Stimulated activated CD8-positive, alpha-beta memory T cell treated with anti-CD3 and anti-CD28 coated beads, Interleukin-4, amount 100 ng/mL, for 24 hours (primary cell): ENCODE results near the gene RBX1.
A peak's percentile ranks its signal among the peaks of the same experiment; 100 is the strongest.
"Not testable (repeated sequence)": the region's sequence is repeated elsewhere in the genome, so short reads cannot be mapped to it uniquely, and the experiment has no call there.

Experiments
- DNase-seq: peaks from one replicate; pipeline ENCODE4 v3.0.0-alpha.2; 2020; ENCODE audit warnings: low read depth

RBX1 gene

DNA sequence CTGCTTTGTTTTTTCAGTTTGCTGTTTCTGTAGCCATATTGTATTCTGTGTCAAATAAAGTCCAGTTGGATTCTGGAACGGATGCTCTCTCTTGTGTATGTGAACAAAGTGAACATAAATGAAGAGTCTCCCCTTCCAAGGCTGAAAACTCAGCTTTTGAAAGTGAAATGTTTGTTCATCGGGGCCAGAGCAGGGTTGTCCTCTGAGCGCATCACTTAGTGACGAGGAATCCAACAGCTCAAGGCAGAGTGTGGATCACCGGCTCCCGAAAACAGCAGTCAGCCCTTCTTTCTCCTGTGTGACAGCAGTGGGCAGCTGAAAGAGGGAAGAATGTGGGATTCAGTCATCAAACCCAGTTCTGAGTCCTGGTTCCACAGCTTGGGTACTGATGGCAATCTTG lies 21.4 kb downstream of the RBX1 start:
- no peak for DNase-seq

DNA sequence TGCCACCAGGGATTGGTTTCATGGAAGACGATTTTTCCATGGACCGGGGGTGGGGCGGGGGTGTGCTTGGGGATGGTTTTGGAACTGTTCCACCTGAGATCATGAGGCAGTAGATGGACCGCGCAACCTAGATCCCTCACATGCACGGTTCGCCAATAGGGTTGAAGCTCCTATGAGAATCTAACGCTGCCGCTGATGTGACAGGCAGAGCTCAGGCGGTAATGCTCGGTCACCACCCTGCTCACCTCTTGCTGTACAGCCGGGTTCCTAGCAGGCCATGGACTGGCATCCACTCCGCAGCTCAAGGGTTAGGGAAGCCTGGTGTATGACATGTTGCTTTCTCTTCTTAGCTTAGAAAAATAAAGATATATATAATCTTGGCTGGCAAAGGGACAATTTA lies 22.0 kb downstream of the RBX1 start:
- DNase-seq = no peak

DNA sequence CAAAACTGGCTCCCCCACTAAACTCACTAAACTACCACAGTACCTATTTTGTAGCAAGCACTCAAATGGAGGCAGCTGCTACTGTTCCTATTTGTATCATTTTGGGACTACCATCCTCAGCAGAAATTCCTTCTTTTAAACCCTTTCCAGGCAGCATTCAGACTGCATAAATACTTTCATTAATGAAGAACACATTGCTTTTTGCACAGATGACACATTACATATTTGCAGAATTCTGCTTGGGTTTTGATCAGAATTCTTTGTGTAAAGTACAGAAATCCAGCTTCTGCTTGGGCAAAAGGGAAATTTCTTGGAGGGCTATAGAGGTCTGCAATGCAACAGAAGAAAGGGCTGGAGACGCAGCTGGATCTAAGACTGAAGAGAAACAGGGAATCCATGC lies 24.2 kb downstream of the RBX1 start:
- DNase-seq = no peak

DNA sequence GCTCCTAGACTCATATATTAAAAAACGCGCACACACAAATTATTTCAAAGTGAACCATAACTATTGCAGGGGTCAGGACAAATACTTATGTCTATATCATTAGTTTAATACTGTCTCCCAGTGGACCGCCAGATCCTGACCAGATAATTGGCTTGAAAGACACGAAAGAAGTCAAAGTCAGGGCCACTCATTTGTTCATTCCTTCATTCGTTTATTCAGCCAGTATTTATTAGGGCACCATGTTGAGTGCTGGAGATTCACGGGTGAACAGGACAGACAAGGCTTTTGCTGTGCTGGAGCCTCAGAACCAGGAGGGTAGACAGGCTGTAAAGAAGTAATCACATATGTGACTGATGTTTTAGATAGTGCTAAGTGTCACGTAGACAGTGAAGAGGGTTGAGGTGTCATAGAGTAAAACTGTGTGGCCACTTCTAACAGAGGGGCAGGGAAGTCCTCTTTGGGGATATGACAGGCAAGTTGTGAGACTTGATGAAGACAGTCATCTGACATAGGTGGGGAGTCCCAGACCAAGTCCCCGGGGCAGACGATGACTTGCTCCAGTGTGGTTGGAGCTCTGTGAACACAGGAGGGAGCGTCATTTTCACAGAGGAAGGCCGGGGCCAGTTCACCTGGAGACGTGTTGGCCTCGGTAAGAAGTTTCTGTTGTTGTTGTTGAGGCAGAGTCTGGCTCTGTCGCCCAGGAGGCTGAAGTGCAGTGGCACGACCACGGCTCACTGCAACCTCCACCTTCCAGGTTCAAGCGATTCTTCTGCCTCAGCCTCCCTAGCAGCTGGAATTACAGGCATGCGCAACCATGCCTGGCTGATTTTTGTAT lies 25.9 kb downstream of the RBX1 start:
- DNase-seq = no peak

DNA sequence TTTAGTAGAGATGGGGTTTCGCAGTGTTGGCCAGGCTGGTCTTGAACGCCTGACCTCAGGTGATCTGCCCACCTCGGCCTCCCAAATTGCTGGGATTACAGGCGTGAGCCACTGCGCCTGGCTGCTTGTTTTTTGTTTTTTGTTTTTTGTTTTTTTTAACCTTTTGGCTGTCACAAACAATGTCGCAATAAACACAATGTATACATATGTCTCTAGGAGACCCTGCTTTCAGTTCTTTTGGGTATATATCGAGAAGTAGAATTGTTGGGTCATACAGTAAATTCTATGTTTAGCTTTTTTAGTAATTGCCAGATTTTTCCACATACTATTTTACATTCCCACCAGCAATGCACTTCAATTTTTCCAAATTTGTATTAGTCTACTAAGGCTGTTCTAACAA lies 28.0 kb downstream of the RBX1 start:
- DNase-seq = no peak

DNA sequence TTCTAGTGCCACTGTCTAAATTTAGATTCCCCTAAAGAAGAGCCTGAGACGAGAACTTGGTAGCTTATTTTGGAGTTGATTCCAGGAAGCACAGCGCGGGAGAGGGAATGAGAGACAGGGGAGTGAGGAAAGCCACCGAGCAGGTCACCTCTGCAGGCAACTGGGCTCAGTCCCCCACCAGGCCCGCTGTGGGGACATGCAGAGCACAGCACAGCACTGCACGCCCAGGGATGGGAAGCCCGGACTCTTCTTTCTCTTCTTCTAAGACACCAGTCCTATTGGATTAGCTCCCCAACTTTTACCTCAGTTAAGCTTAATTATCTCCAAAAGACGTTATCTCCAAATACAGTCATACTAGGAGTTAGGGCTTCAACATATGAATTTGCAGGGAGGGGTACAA lies 28.7 kb downstream of the RBX1 start:
- no peak for DNase-seq

DNA sequence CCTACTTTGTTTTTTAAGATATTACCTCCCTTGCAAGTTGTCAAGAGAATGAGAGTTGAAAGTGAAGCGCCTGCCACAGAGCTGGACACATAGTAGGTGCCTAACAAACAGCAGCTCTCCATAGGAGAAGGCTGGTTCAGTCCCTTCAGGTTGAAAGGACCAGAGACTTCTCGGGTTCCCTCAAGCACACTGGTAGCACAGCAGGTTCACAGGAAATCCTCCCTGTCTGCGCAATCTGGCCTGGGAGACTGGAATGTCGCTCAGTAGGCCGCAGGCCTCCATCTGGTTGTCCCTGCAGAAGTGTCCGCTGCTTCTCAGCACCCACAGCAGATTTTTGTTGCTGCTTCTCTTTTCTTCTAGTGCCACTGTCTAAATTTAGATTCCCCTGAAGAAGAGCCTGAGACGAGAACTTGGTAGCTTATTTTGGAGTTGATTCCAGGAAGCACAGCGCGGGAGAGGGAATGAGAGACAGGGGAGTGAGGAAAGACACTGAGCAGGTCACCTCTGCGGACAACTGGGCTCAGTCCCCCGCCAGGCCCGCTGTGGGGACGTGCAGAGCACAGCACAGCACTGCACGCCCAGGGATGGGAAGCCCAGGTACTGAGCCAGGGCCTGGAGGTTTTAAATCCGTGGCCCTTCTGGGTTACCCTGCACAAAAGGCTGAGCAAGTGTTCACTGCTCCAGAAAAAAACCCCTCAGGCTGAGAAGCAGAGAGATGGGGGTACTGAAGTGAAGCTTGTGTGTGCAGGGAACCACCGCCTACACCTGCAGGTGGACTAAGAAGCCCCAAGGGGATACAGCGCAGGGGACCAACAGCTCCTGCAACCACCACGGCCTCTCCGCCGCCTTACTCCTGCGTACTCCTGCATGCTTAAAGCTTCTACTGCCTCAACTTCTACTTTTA lies 31.6 kb downstream of the RBX1 start:
- no peak for DNase-seq

DNA sequence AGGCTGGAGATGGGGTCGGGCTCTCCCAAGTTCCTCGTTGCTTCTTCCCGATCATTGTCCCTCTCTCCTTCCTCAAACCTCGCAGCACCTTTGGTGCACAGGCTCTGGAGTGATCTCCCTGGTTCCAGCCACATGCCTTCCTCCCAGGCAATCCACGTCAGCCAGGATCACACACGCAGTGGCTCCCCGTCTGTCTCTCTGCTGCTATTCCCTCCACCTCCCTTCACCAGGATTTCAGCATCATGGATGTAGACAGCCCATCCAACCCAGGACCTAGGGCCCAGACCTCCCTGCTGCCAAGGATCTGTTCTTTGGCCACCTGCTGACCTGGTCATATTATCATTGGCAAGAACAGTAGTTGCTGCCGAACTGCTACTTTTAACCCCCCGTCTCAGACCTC lies 40.1 kb downstream of the RBX1 start:
- DNase-seq = no peak

DNA sequence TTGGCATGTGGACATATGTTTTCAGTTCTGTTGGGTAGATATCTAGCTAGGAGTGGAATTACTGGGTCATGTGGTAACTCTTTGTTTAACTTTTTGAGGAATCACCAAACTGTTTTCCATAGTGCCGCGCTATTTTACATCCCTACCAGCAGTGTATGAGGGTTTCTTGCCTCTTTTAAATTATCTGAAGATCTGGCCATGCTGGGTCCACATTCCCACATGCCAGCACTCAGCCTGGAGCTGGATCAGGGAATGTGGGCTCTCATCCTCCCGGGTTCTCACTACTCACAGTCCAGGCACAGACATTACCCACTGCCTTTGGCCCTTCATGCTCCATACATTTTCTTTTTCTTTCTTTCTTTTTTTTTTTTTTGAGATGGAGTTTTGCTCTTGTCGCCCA lies 44.6 kb downstream of the RBX1 start:
- DNase-seq = no peak

DNA sequence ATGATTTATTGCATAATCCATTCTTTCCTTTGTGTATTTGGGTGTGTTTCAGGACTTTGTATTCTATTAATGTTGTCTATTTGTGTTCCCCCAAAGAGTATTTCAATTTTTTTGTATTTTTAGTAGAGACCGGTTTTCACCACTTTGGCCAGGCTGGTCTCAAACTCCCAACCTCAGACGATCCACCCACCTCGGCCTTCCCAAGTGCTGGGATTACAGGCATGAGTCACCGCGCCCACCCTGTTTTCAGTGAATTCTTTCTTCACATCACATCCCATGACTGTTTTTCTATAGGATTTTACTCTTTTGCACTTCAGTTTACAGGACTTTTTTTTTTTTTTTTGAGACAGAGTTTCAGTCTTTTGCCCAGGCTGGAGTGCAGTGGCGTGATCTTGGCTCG lies 46.3 kb downstream of the RBX1 start:
- no peak for DNase-seq

DNA sequence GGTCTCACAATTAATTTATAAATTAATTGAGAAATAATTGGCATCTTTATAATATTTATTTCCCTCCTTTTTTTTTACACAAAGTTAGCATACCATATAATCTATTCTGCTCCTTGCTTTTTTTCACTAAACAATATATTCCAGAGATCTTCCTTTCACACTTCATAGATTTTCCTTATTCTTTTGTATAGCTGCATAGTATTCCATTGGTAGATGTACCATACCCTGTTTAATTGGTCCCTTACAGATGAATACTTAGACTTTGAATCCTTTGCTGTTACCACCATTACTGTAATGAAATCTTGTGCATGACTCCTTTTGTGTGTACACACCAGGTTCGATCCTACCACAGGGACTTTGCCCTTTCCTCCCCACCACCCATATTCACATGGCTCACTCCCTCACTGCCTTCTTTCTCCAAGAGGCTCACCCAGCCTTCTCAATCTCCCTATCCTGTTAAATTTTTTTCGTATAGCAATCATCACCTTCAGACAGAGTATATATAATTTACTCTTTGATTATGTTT lies 48.9 kb downstream of the RBX1 start:
- DNase-seq = no peak

DNA sequence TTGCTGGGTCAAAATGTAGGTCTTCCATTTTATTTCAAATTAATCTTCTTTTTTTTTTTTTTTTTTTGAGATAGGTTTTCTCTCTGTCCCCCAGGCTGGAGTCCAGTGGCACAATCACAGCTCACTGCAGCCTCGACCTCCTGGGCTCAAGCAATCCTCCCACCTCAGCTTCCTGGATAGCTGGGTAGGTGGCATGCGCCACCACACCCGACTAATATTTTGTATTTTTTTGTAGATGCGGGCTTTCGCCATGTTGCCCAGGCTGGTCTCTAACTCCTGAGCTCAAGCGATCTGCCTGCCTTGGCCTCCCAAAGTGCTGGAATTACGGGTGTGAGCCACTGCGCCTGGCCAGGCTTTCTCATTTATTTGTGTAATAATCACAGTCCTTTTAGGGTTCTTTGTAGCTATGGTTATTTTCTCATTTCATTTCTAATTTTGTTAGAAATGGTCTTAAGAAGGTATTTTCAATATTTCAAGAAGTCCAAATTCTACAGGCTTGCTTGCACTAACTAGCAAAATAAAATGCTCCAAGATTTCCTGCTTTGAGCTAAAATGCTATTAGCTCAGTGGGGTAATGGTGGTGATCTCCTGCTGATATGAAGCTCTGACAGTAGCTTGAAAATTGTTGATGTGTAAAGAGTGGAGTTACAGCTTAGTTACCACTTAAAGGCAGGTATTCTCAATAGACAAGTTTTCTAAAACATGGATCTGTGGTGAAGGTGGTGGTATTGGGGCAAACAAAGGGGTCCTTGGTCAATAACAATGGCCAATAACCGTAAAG lies 50.0 kb downstream of the RBX1 start:
- no peak for DNase-seq

DNA sequence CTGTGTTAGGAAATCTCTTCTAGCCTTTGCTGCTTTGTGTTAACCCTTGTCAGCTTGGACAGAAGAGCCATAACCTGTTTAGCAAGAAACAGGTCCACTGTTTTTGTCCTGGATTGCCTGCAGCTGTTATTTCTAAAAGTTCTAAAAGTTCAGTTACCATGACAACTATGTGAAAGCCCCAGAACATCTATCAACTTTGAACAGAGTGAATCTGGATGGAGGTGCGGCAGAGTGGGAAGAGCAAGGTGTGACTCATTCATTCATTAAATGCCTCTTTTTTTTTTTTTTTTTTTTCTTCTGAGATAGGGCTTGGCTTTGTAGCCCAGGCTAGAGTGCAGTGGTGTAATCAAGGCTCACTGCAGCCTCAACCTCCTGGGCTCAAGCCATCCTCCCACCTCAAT lies 50.5 kb downstream of the RBX1 start:
- DNase-seq = no peak

DNA sequence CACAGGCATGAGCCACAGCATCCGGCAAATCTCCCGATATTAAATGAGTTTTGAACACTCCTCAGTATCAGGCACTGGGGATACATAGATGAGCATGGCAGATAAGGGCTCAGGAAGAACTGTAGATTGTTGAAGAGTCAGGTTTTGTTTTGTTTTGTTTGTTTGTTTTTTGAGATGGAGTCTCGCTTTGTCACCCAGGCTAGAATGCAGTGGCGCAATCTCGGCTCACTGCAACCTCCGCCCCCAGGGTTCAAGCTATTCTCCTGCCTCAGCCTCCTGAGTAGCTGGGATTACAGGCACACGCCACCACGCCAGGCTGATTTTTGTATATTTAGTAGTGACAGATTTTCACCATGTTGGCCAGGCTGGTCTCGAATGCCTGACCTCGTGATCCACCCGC lies 51.2 kb downstream of the RBX1 start:
- not testable (repeated sequence) for DNase-seq

DNA sequence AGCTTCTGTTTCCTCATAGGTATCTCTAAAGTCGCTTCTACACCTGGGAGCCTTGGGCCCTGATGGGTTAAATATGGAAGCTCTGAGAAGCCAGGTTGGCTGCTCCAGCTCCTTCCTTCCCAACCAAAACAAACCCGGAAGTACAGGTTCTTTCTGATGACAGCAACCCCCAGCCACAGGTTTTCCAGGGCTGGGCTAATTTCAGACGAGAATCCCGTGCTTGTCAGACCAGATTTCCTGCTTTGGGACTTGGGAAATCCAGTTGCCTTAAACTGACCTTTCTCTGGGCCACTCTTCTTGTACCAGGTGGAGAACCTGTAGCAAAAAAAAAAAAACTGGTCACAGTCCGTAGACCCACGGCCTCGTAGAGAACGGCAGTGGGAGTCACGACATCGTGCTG lies 51.9 kb downstream of the RBX1 start:
- DNase-seq = no peak

DNA sequence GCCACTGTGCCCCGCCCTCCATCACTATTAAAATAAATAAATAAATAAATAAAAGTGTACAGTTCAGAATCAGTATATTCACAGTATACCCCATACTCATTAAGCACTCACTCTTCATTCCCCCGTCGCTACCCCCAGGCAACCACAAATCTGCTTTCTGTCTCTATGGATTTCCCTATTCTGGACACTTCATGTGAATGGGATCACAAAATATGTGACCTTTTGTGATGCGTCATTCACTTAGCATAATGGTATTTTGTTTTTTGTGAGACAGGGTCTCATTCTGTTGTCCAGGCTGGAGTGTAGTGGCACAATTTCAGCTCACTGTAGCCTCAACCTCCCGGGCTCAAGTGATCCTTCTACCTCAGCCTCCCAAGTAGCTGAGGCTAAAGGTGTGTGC lies 52.8 kb downstream of the RBX1 start:
- DNase-seq = no peak

DNA sequence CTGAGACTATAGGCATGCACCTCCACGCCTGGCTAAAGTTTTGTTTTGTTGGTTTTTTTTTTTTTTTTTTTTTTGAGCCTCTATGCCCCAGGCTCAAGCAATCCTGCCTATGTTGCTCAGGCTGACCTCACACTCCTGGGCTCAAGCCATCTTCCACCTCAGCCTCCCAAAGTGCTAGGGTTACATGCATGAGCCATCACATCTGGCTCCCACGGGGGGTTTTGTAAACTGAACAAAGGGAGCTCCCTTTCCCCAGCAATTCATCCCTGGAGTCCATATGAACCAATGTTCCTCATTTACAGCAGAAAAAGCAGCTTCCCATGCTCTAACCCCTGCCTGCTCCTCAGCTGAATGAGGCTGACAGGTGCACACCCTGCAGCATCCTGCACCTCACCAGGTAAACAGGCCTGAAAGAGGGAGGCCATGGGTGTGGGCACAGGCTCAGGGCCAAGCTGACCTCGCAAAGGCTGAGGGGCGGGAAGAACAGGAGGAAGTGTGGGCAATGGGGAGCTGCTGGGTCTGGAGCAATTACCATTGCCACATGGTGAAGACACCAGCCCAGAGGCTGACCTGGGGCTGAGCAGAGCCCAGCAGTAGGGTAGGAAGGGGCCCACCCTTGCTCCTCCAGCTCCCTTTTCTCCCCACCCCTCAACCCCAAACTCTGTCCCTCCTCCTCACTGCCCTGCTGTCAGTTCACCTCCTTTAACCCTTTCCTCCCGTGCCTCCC lies 58.2 kb downstream of the RBX1 start:
- no peak for DNase-seq

DNA sequence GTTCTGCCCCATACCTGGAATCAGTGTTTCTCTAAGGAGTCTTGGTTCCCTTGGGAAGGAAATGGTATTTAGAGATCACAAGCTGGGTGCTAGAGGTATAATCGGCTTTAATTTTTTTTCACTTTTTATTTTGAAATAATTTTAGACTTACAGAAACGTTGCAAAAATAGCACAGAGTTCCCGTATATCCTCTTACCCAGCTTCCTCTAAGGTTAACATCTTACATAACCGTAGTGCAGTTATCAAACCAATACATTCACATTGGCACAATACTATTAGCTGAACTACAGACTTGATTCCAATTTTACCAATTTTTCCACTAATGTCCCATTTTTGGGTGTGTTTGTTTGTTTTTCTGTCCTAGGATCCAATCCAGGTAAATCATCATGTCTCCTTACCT lies 63.8 kb downstream of the RBX1 start:
- DNase-seq = no peak

DNA sequence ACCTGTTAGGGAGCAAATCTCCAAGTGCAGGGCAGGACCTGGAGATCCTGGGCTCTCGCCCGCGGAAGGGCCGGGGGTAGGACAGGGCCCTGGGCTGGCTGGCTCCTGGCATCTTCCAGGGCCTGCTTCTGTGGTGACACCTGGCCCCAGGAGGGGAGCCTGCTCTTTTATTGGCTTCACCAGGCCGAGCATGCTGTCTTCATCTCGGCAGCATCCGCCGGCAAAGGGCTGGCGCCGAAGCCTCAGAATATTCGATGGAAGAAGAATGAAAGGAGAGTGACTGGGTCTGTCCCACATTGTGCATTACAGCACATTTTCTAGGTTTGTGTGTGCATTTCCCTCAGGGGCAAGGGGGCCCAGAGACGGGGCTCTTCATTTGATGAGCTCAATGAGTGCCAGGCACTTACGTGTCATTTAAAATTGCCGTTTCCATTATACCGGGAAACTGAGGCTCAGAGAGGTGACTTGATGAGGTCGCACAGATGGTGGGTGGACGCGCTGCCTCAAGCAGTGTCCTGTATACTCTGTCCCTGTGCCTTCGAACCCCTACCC lies 70.0 kb downstream of the RBX1 start:
- no peak for DNase-seq

DNA sequence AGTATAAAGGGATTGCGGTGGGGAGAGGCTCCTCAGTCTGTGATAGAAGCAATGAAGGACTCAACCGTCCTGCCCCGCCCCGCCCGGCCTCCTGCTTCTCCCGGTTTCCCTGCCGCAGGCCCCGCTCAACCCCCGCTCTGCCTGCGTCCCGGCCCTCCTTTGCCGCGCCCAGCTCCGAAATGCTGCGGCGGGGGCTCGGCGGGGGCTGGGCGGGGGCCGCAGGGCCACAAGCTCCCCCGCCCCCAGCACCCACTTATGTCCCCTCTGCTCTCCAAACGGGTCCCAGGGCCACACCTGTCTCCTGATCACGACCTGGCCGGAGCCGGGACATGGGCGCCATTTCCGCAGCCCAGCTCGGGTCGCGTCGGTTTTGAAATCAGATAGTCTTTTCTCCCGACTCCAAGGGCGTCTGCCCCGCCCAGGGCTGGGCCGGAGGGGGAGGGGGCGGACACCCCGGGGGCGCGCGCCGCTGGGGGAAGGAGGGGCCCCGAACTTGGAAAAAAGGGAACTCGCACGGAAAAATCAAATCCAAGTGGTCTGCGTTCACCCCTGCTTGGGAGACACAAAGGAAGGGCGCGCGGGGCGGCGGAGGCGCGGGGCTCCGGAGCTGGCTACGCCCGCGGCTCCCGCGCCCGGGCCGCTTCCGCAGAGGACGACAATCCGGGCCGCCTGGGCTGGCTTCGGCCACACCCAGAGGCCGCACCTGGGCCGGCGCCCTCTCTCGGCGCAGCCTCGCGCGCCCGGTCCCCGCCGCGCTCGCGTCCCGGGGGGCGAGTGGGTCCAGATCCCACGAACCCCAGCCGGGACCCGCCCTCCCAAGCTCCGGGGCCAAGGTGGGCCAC lies 70.7 kb downstream of the RBX1 start:
- peak; percentile 15 for DNase-seq
